Measurements from ENCODE around the gene KRTAP4-3.
"Not testable (repeated sequence)": the region's sequence is repeated elsewhere in the genome, so short reads cannot be mapped to it uniquely, and the experiment has no call there.

The KRTAP4-3 gene

GRCh38 chr17:41131979-41132378, 36.0 kb downstream of the KRTAP4-3 start:
- Histone ChIP-seq H3K4me1 (ENCODE audit: insufficient read depth, low read length) (no peaks in the 10 kb centered on the region), H3K27ac (ENCODE audit: low read depth, low read length) (no peak overlapping the region), H3K27me3 (ENCODE audit: insufficient read depth, low read length) (no peaks in the 10 kb centered on the region), H3K36me3 (ENCODE audit: insufficient read depth, low read length) (no peaks in the 10 kb centered on the region), H3K9me3 (ENCODE audit: insufficient read depth, low read depth, low read length) (no peaks in the 10 kb centered on the region), H3K9ac (ENCODE audit: low read depth, low read length) (no peak overlapping the region), H3K4me3 (ENCODE audit: low read length) (no peak overlapping the region)
- WGBS, result 96% methylated on average over 3 of the region's 3 CpGs

GRCh38 chr17:41127371-41127770, 40.6 kb downstream of the KRTAP4-3 start:
- no peak overlapping the region for H3K9ac ChIP-seq (ENCODE audit: low read depth, low read length)
- no peaks in the 10 kb centered on the region for H3K36me3 ChIP-seq (ENCODE audit: insufficient read depth, low read length)
- peaks cover 3% of the 10 kb centered on the region; the same call in 1 of the 2 replicates for H3K9me3 ChIP-seq (ENCODE audit: insufficient read depth, low read depth, low read length)
- no peak overlapping the region for H3K27ac ChIP-seq (ENCODE audit: low read depth, low read length)
- H3K4me3 ChIP-seq (ENCODE audit: low read length), result no peak overlapping the region
- no peaks in the 10 kb centered on the region for H3K27me3 ChIP-seq (ENCODE audit: insufficient read depth, low read length)
- 100% methylated on average over 1 of the region's 1 CpG for WGBS
- H3K4me1 ChIP-seq (ENCODE audit: insufficient read depth, low read length), result no peaks in the 10 kb centered on the region

GRCh38 chr17:41126412-41126811, 41.6 kb downstream of the KRTAP4-3 start:
- no peak overlapping the region for H3K9ac ChIP-seq (ENCODE audit: low read depth, low read length)
- no peak overlapping the region for H3K4me3 ChIP-seq (ENCODE audit: low read length)
- no peaks in the 10 kb centered on the region for H3K36me3 ChIP-seq (ENCODE audit: insufficient read depth, low read length)
- H3K9me3 ChIP-seq (ENCODE audit: insufficient read depth, low read depth, low read length), result peaks cover 5% of the 10 kb centered on the region; the same call in 1 of the 2 replicates
- no CpG with 5 or more reads among the region's 3 CpGs for WGBS
- no peaks in the 10 kb centered on the region for H3K4me1 ChIP-seq (ENCODE audit: insufficient read depth, low read length)
- H3K27me3 ChIP-seq (ENCODE audit: insufficient read depth, low read length), result no peaks in the 10 kb centered on the region
- no peak overlapping the region for H3K27ac ChIP-seq (ENCODE audit: low read depth, low read length)

GRCh38 chr17:41125064-41125463, 43.0 kb downstream of the KRTAP4-3 start:
- WGBS, result 100% methylated on average over 1 of the region's 2 CpGs
- H3K9me3 ChIP-seq (ENCODE audit: insufficient read depth, low read depth, low read length), result peaks cover 5% of the 10 kb centered on the region; the same call in 1 of the 2 replicates
- H3K27ac ChIP-seq (ENCODE audit: low read depth, low read length), result no peak overlapping the region
- no peak overlapping the region for H3K4me3 ChIP-seq (ENCODE audit: low read length)
- no peaks in the 10 kb centered on the region for H3K4me1 ChIP-seq (ENCODE audit: insufficient read depth, low read length)
- no peaks in the 10 kb centered on the region for H3K36me3 ChIP-seq (ENCODE audit: insufficient read depth, low read length)
- H3K9ac ChIP-seq (ENCODE audit: low read depth, low read length), result no peak overlapping the region
- no peaks in the 10 kb centered on the region for H3K27me3 ChIP-seq (ENCODE audit: insufficient read depth, low read length)

- H3K9ac ChIP-seq (ENCODE audit: low read depth, low read length); H3K9me3 ChIP-seq (ENCODE audit: insufficient read depth, low read depth, low read length); H3K4me1 ChIP-seq (ENCODE audit: insufficient read depth, low read length); H3K4me3 ChIP-seq (ENCODE audit: low read length); H3K36me3 ChIP-seq (ENCODE audit: insufficient read depth, low read length); H3K27ac ChIP-seq (ENCODE audit: low read depth, low read length); H3K27me3 ChIP-seq (ENCODE audit: insufficient read depth, low read length): not testable (repeated sequence)
- WGBS, result 82% methylated on average over 3 of the region's 3 CpGs
Observed at GRCh38 chr17:41123991-41124371, 44.0 kb downstream of the KRTAP4-3 start, which contains the start of gene KRTAP4-12. Gene KRTAP4-12, minus strand, starts transcription at chr17:41124182. Its CDS starts 60 bp downstream, at chr17:41124122.

GRCh38 chr17:41123292-41123990, 44.6 kb downstream of the KRTAP4-3 start:
- H3K27ac ChIP-seq (ENCODE audit: low read depth, low read length); H3K36me3 ChIP-seq (ENCODE audit: insufficient read depth, low read length); H3K4me3 ChIP-seq (ENCODE audit: low read length); H3K9me3 ChIP-seq (ENCODE audit: insufficient read depth, low read depth, low read length); H3K9ac ChIP-seq (ENCODE audit: low read depth, low read length); H3K4me1 ChIP-seq (ENCODE audit: insufficient read depth, low read length); H3K27me3 ChIP-seq (ENCODE audit: insufficient read depth, low read length): not testable (repeated sequence)
- WGBS, result 86% methylated on average over 12 of the region's 12 CpGs

- no peak overlapping the region for H3K27ac ChIP-seq (ENCODE audit: low read depth, low read length)
- H3K4me1 ChIP-seq (ENCODE audit: insufficient read depth, low read length), result no peaks in the 10 kb centered on the region
Observed at GRCh38 chr17:41121742-41122141, 46.3 kb downstream of the KRTAP4-3 start.

GRCh38 chr17:41119696-41120690, 48.0 kb downstream of the KRTAP4-3 start:
- H3K9ac ChIP-seq (ENCODE audit: low read depth, low read length); H3K4me3 ChIP-seq (ENCODE audit: low read length): not testable (repeated sequence)
- 89% methylated on average over 10 of the region's 11 CpGs for WGBS

More at GRCh38 chr17:41121742-41122141, 46.3 kb downstream of the KRTAP4-3 start:
- peaks cover 5% of the 10 kb centered on the region; the same call in 1 of the 2 replicates for H3K9me3 ChIP-seq (ENCODE audit: insufficient read depth, low read depth, low read length)
- no peaks in the 10 kb centered on the region for H3K27me3 ChIP-seq (ENCODE audit: insufficient read depth, low read length)
- no peak overlapping the region for H3K4me3 ChIP-seq (ENCODE audit: low read length)
- H3K36me3 ChIP-seq (ENCODE audit: insufficient read depth, low read length), result no peaks in the 10 kb centered on the region
- 91% methylated on average over 2 of the region's 2 CpGs for WGBS
- no peak overlapping the region for H3K9ac ChIP-seq (ENCODE audit: low read depth, low read length)

GRCh38 chr17:41118721-41119120, 49.3 kb downstream of the KRTAP4-3 start:
- Histone ChIP-seq H3K9ac (ENCODE audit: low read depth, low read length) (no peak overlapping the region), H3K27ac (ENCODE audit: low read depth, low read length) (no peak overlapping the region), H3K27me3 (ENCODE audit: insufficient read depth, low read length) (no peaks in the 10 kb centered on the region), H3K4me1 (ENCODE audit: insufficient read depth, low read length) (no peaks in the 10 kb centered on the region), H3K36me3 (ENCODE audit: insufficient read depth, low read length) (no peaks in the 10 kb centered on the region), H3K4me3 (ENCODE audit: low read length) (no peak overlapping the region), H3K9me3 (ENCODE audit: insufficient read depth, low read depth, low read length) (peaks cover 7% of the 10 kb centered on the region; the same call in 1 of the 2 replicates)
- 95% methylated on average over 4 of the region's 4 CpGs for WGBS

More at GRCh38 chr17:41119696-41120690, 48.0 kb downstream of the KRTAP4-3 start:
- H3K27me3 ChIP-seq (ENCODE audit: insufficient read depth, low read length); H3K27ac ChIP-seq (ENCODE audit: low read depth, low read length); H3K4me1 ChIP-seq (ENCODE audit: insufficient read depth, low read length); H3K36me3 ChIP-seq (ENCODE audit: insufficient read depth, low read length); H3K9me3 ChIP-seq (ENCODE audit: insufficient read depth, low read depth, low read length): not testable (repeated sequence)

GRCh38 chr17:41117846-41118386, 50.1 kb downstream of the KRTAP4-3 start, which contains the start of gene KRTAP4-11:
Gene KRTAP4-11, minus strand, starts transcription at chr17:41118373. Its CDS starts 58 bp downstream, at chr17:41118315.
- not testable (repeated sequence) for H3K36me3 ChIP-seq (ENCODE audit: insufficient read depth, low read length); H3K27me3 ChIP-seq (ENCODE audit: insufficient read depth, low read length); H3K9ac ChIP-seq (ENCODE audit: low read depth, low read length); H3K4me3 ChIP-seq (ENCODE audit: low read length); H3K27ac ChIP-seq (ENCODE audit: low read depth, low read length); H3K4me1 ChIP-seq (ENCODE audit: insufficient read depth, low read length)
- WGBS, result 87% methylated on average over 10 of the region's 10 CpGs
- peaks cover 10% of the 10 kb centered on the region for H3K9me3 ChIP-seq (ENCODE audit: insufficient read depth, low read depth, low read length)
